GM19035 (cell line): ENCODE measurements around the gene CACNG7.
"Not testable (repeated sequence)": the region's sequence is repeated elsewhere in the genome, so short reads cannot be mapped to it uniquely, and the experiment has no call there.

ENCODE experiments used
- ATAC-seq: cut with Tn5 transposase; IDR thresholded peaks from one replicate; pipeline ENCODE4 v1.9.1; 2021; ENCODE audit not compliant: unreplicated experiment

Gene CACNG7

DNA sequence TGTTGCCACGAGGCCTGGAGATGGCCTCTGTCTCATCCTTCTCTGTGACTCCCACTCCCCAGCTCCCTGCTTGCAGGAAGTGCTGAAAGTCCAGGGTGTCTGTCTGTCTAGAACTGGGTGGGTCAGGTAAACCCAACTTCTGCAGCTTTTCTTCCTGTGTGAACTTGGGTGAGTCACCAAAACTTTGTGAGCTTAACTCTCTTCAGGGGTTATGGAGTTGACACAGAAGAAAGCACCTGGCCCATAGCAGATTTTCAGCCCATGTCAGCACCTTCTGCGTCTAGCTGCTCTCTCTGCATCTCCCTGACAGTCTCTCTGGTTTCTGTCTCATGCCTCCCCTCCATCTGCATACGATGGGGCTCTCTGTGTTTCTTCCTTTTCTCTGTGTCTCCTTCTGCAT is 4.2 kb upstream of the CACNG7 start:
- ATAC-seq = no peak

GRCh38 chr19:53905787-53906186 is 3.3 kb upstream of the CACNG7 start:
- ATAC-seq = no peak

- ATAC-seq = no peak
Measured at GRCh38 chr19:53906211-53907192, 2.6 kb upstream of the CACNG7 start.

- no peak for ATAC-seq
Measured at GRCh38 chr19:53907193-53907581, 1.9 kb upstream of the CACNG7 start.

DNA sequence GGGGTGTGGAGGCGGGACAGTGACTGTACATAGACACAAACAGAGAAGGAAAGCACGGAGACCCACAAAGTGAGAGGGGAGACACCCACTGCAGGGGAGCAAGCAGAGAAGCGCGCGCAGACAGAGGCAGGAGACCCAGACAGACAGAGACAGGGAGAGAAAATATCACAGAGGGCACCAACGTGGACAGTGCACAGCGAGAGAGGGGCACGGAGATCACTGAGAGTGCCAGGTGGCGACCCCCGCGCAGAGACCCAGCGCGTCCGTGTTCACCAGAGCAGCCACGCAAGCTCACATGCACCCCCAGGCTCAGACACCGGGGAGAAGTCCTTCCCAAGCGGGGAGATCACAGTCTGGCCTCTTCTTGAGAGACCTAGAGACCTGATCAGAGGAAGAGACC is 1.4 kb upstream of the CACNG7 start:
- no peak for ATAC-seq

DNA sequence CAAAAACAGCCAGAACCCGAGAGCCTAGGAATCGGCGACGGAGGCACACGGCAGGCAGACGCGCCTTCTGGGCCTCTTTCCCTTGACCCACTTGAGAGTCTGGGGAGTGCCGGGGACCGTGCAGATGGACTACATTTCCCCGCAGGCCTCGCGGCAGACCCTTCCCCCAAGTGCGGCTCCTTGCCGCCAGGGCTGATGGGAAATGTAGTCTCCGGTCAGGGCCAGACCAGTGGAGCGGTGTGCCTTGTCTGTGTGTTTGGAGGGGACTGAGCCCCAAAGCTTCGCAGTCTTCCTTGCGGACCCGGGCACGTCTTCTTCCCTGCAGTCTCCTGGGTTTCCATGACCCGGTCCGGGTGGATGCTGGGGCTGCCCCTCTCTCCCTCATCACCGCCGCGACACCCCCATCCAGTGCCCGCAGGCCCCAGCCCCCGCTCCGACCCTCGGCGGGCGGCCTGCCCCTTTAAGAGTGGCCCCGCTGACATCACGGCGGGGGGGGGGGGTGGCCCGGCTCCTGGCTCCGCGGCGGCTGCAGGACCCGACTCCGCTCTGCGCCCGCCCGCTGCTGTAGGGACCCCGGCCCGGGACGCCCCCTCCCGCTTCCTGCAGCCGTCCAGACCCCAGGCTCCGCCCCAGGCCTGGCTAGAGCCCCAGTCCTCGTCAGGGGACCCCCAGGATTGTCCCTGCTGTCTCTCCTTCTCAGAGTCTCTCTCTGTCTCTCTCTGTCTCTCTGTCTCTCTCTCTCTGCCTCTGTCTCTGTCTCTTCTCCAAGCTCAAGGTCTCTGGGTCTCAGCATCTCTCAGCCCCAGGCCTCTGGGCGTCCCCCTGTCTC is 758 bp upstream of the CACNG7 start:
- ATAC-seq = no peak

- no peak for ATAC-seq
Measured at GRCh38 chr19:53909471-53910169, 542 bp downstream of the CACNG7 start.

GRCh38 chr19:53910170-53910518 is 1.1 kb downstream of the CACNG7 start:
- no peak for ATAC-seq

GRCh38 chr19:53912653-53913052 is 3.6 kb downstream of the CACNG7 start:
- no peak for ATAC-seq

GRCh38 chr19:53915000-53915399 is 5.9 kb downstream of the CACNG7 start:
- ATAC-seq = no peak

DNA sequence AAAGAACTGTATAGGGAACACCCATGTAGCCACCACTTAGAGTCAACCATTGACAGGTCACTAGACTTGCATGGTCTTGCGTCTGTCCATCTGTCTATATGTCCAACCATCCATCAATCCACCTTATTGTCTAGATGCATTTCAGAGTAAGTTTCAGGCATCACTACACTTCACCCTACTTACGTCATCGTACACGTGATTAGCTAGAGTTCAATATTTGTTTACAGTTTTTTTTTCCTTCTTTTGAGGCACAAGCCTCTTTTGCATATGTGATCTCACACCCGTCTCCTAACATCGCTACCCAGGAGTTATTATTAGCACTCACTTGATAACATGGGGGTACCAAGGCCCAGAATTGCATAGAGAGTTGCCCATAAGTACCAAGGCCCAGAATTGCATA is 6.9 kb downstream of the CACNG7 start:
- ATAC-seq = no peak

- ATAC-seq = no peak
Measured at GRCh38 chr19:53917356-53917755, 8.3 kb downstream of the CACNG7 start.

DNA sequence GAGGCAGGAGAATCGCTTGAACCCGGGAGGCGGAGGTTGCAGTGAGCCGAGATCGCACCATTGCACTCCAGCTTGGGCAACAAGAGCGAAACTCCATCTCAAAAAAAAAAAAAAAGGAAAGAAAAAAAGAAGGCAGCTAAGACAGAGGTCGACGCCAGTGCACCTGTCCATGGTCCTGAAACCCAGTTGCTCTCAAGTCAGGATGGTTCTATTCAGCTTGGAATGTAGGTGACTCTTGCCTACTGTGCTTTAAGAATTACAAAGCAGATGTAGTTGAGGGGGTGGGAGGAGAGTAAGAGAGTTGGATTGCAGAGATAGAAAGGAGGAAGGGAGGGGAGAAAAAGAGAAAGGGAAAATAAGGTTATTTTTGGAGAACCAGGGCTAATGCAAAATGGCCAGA is 18.7 kb downstream of the CACNG7 start:
- no peak for ATAC-seq

DNA sequence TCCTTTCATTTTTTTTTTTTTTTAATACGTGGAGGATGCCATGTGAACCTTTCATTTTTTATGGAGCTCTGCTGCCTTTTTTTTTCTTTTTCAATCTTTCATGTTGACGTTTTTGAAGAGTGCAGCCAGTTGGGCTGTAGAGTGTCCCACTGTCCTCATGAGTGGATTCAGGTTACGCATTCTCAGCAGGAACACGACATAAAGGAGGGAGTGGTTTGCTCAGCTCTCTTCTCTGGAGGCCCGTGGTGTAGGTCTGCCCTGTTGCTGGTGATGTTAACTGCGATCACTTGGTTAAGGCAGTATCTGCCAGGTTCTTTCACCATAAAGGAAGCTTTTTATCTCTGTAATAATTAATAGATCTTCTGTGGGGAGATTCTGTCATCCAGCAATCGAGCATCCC is 27.0 kb downstream of the CACNG7 start:
- ATAC-seq = no peak

DNA sequence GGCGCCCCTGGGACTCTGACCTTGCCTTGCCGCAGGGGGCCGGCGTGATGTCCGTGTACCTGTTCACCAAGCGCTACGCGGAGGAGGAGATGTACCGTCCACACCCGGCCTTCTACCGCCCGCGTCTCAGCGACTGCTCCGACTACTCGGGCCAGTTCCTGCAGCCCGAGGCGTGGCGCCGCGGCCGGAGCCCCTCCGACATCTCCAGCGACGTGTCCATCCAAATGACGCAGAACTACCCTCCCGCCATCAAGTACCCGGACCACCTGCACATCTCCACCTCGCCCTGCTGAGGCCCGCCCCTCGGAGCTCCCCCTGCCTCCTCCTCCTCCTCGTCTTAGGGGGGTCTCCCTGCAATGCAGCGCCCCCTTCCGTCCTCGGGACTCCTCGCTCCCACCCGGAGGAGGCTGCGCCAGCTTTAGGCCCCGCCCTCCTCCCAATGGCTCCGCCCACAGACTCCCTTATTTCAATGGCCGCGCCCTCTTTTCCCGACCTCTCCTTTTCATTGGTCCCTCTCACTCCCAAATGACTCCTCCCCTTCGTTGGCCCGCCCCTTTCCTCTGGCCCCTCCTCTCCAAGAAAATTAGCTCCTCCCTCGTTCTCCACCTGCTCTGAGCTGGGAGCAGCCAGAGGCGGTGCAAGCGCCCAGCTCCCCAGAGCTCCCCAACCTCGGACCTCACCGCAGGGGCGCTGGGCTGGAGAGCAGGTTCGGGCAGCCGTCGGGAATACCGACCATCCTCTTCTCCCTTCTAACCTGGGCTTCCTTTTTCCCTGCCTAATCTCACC is 33.1 kb downstream of the CACNG7 start:
- no peak for ATAC-seq

DNA sequence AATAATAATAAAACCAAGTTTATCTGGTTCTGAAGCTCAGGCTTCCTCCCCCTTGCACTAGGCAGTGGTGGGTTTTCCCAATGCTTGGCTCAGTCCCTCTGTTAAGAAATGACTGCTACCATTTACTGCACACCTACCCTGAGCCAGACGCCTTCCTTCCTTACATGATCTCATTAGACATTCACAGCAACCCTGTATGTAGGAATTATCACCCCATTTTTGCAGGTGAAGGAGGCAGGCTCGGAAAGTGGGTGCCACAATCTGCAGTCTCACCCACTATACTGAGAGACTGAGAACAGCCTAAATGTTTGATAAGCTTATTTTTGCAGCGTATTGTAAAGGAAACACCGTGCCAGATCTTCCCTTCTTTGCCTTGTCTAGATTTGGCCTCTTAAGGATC is 35.3 kb downstream of the CACNG7 start:
- ATAC-seq = no peak

GRCh38 chr19:53944933-53945332 is 35.9 kb downstream of the CACNG7 start:
- no peak for ATAC-seq

DNA sequence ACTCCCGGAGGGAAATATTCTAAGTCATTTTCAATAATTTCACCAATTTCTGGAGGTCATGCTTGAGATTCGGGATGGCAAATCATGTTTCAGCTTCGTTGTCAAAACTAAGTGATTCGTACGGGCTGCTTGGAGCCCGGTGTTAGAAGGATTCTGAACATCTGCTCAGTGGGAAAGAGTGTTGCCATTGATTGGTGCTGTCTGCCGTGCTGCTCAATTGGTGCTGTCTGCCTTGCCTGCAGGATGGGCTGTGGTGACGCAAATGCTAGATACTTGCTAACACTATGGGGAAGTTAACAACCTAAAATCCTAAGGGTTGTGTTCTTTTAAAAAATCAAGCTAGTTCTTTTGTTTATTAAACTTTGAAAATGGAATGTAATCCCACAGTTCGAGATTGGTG is 36.4 kb downstream of the CACNG7 start:
- ATAC-seq = no peak

DNA sequence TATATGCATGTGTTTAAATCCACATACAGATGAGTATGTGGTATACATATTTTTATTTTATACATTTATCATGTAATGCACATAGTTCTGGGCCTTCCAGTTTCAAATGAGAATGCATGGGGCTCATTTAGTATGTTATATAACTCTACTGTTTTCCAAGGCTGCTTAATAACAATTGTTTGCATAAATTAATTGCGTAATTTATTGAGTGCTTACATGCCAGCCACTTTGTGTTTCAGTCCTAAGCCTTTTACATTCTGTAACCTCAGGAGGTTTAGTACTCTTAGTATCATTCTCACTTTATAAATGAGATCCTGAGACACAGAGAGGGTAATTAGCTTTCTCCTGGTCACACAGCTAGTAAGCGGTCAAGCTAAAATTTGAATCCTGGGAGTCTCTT is 36.9 kb downstream of the CACNG7 start:
- ATAC-seq = no peak

GRCh38 chr19:53947624-53948023 is 38.5 kb downstream of the CACNG7 start:
- no peak for ATAC-seq

- ATAC-seq = not testable (repeated sequence)
Measured at GRCh38 chr19:53948611-53949010, 39.5 kb downstream of the CACNG7 start.
